ENCODE data around the gene TNFRSF1A.

The TNFRSF1A gene

GRCh38 chr12:6306599-6307220 is 35.2 kb downstream of the TNFRSF1A start:
- Histone ChIP-seq H3K4me1 (ENCODE audit: control insufficient read depth, low read length) (no peaks in the 10 kb centered on the region), H3K9me2 (replicated peaks; ENCODE audit: control insufficient read depth, low read length) (no peaks in the 10 kb centered on the region), H3K27ac (ENCODE audit: low read depth, low read length) (no peak overlapping the region)

GRCh38 chr12:6306151-6306550 is 35.7 kb downstream of the TNFRSF1A start:
- no peak overlapping the region for H3K4me2 ChIP-seq (ENCODE audit: low read length)
- no peaks in the 10 kb centered on the region for H3K36me3 ChIP-seq (ENCODE audit: control insufficient read depth, low read length)
- 0 out of 2 replicates have a peak, but pooled peaks cover 3% of the 10 kb centered on the region for H3K27me3 ChIP-seq (ENCODE audit: control insufficient read depth, low read length)
- H3K4me1 ChIP-seq (ENCODE audit: control insufficient read depth, low read length) = no peaks in the 10 kb centered on the region
- no peaks in the 10 kb centered on the region for H3K79me2 ChIP-seq (ENCODE audit: control insufficient read depth, low read length)
- H3K9me3 ChIP-seq (ENCODE audit: control insufficient read depth, insufficient read depth, low read length) = no peaks in the 10 kb centered on the region
- no peaks in the 10 kb centered on the region for H3F3A ChIP-seq (ENCODE audit: control insufficient read depth, insufficient read depth)
- no peak for TF ChIP-seq CTCF (IDR thresholded peaks at IDR 0.05; ENCODE audit: low read depth, low read length, poor library complexity, severe bottlenecking)
- no peak for TF ChIP-seq EZH2phosphoT487 (IDR thresholded peaks at IDR 0.05; ENCODE audit: borderline replicate concordance, low read length)
- H4K20me1 ChIP-seq (ENCODE audit: control insufficient read depth, insufficient read depth, low read depth, low read length) = no peaks in the 10 kb centered on the region
- H3K27ac ChIP-seq (ENCODE audit: low read depth, low read length) = no peak overlapping the region
- H3K4me3 ChIP-seq (ENCODE audit: low read length) = no peak overlapping the region
- H3K9me2 ChIP-seq (replicated peaks; ENCODE audit: control insufficient read depth, low read length) = no peaks in the 10 kb centered on the region

More at GRCh38 chr12:6306599-6307220, 35.2 kb downstream of the TNFRSF1A start:
- Histone ChIP-seq H3K27me3 (ENCODE audit: control insufficient read depth, low read length) (0 out of 2 replicates have a peak, but pooled peaks cover 3% of the 10 kb centered on the region), H3K79me2 (ENCODE audit: control insufficient read depth, low read length) (no peaks in the 10 kb centered on the region), H3F3A (ENCODE audit: control insufficient read depth, insufficient read depth) (no peaks in the 10 kb centered on the region), H4K20me1 (ENCODE audit: control insufficient read depth, insufficient read depth, low read depth, low read length) (no peaks in the 10 kb centered on the region), H3K9me3 (ENCODE audit: control insufficient read depth, insufficient read depth, low read length) (no peaks in the 10 kb centered on the region), H3K4me2 (ENCODE audit: low read length) (no peak overlapping the region), H3K4me3 (ENCODE audit: low read length) (no peak overlapping the region), H3K36me3 (ENCODE audit: control insufficient read depth, low read length) (no peaks in the 10 kb centered on the region)
- TF ChIP-seq EZH2phosphoT487 (IDR thresholded peaks at IDR 0.05; ENCODE audit: borderline replicate concordance, low read length) (no peak), CTCF (IDR thresholded peaks at IDR 0.05; ENCODE audit: low read depth, low read length, poor library complexity, severe bottlenecking) (no peak)

- 0 out of 2 replicates have a peak, but pooled peaks cover 3% of the 10 kb centered on the region for H3K27me3 ChIP-seq (ENCODE audit: control insufficient read depth, low read length)
- H3K79me2 ChIP-seq (ENCODE audit: control insufficient read depth, low read length) = no peaks in the 10 kb centered on the region
- no peaks in the 10 kb centered on the region for H3K9me2 ChIP-seq (replicated peaks; ENCODE audit: control insufficient read depth, low read length)
- peaks cover 2% of the 10 kb centered on the region; the same call in 1 of the 2 replicates for H3F3A ChIP-seq (ENCODE audit: control insufficient read depth, insufficient read depth)
- TF ChIP-seq CTCF (IDR thresholded peaks at IDR 0.05; ENCODE audit: low read depth, low read length, poor library complexity, severe bottlenecking) (no peak), EZH2phosphoT487 (IDR thresholded peaks at IDR 0.05; ENCODE audit: borderline replicate concordance, low read length) (no peak)
- H4K20me1 ChIP-seq (ENCODE audit: control insufficient read depth, insufficient read depth, low read depth, low read length) = no peaks in the 10 kb centered on the region
- H3K27ac ChIP-seq (ENCODE audit: low read depth, low read length) = no peak overlapping the region
- no peak overlapping the region for H3K4me2 ChIP-seq (ENCODE audit: low read length)
- no peak overlapping the region for H3K4me3 ChIP-seq (ENCODE audit: low read length)
- no peaks in the 10 kb centered on the region for H3K36me3 ChIP-seq (ENCODE audit: control insufficient read depth, low read length)
- no peaks in the 10 kb centered on the region for H3K9me3 ChIP-seq (ENCODE audit: control insufficient read depth, insufficient read depth, low read length)
- peaks cover 17% of the 10 kb centered on the region for H3K4me1 ChIP-seq (ENCODE audit: control insufficient read depth, low read length)
These were observed 38.8 kb downstream of the TNFRSF1A start for GRCh38 chr12:6303071-6303470.

Measured in DOHH2 (cell line).